Measurements from ENCODE around the gene TMEM239. TPM values are rescaled to one million over a fixed set of nuclear protein-coding genes. Genes with fewer than 3 reads are reported as not detected.

The TMEM239 gene
- total RNA-seq, 1 donor from 2014 or later = not detected

DNA sequence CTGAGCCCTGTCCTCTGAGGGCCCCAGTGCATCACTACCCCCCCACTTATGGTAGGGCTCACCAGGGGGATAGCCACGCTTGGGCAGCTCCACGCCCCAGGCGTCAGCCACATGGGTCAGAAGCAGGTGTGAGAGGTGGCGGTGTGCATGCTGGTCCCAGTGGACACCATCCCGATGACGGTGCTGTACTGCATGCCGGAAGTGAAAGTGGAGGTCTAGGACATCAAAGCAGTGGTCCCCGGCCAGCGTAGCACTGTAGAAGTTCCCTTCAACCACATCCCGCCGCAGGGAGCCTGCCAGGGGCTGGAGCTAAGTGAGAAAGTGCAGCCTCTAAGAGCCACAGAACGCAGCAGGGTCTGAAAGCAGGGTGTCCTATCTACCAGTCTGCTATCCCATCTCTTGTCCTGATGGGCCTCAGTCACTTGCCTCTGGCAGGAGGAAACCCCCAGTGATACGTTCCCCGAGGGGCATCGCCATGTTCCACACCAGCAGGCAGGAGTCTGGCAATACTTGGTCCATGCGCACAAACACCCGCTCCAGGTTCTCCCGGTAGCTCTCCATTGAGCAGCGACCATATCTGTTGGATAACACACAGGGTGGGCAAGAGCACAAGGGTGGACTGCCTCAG lies 22.1 kb downstream of the TMEM239 start:
- peaks cover 10% of the 10 kb centered on the region for H3K36me3 Mint-ChIP-seq (ENCODE audit: unreplicated experiment)
- peaks cover 6% of the 10 kb centered on the region for H3K27me3 Mint-ChIP-seq (ENCODE audit: unreplicated experiment)
- TF ChIP-seq, protein P1, sequence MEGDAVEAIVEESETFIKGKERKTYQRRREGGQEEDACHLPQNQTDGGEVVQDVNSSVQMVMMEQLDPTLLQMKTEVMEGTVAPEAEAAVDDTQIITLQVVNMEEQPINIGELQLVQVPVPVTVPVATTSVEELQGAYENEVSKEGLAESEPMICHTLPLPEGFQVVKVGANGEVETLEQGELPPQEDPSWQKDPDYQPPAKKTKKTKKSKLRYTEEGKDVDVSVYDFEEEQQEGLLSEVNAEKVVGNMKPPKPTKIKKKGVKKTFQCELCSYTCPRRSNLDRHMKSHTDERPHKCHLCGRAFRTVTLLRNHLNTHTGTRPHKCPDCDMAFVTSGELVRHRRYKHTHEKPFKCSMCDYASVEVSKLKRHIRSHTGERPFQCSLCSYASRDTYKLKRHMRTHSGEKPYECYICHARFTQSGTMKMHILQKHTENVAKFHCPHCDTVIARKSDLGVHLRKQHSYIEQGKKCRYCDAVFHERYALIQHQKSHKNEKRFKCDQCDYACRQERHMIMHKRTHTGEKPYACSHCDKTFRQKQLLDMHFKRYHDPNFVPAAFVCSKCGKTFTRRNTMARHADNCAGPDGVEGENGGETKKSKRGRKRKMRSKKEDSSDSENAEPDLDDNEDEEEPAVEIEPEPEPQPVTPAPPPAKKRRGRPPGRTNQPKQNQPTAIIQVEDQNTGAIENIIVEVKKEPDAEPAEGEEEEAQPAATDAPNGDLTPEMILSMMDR (IDR thresholded peaks at IDR 0.05; ENCODE audit: partially characterized antibody, unreplicated experiment) = no peak
- no peak for DNase-seq
- no peak overlapping the region for H3K27ac Mint-ChIP-seq (ENCODE audit: unreplicated experiment)
- H3K4me1 Mint-ChIP-seq (ENCODE audit: low read depth, unreplicated experiment) = peaks cover 4% of the 10 kb centered on the region
- H3K9me3 Mint-ChIP-seq (ENCODE audit: unreplicated experiment) = peaks cover 2% of the 10 kb centered on the region
- H3K4me3 Mint-ChIP-seq (ENCODE audit: unreplicated experiment) = no peak overlapping the region

DNA sequence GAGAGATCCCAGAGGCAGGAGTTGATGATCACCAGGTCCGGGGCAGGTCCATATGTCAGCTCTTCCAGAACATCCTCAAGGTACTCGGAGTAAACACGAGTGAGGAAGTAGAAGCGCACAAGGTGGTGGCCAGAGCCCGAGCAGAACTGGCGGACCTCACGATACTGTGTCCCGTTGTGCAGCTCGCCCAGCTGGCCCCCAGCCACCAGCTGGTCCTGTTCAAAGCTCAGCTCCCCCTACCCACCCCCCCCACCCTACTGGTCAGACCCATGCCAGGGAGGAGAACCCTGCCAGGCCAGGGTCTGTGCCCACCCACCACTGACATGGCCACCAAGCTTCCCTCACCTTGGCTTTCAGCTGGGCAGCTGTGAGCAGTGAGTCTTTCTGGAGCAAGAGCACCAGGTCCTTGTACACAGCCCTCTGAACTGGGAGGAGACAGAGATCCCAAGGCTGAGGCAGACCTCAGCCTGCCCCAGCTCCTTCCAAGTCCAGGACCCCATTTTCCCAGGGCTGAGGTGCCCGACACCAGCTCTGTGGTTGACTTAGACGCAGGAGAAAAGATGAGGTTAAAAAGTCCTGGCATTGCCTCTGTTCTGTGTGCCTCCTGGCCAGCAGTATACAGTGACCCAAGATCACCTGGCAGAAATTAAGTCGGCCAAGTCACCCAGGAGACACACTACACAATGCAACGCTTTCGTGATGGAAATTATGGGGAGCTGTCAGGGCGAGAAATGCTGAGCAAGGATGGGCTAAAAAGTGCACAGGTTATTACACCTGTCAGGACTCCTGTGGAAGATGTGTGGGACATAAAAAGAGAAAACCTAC lies 22.9 kb downstream of the TMEM239 start:
- Mint-ChIP-seq H3K27me3 (ENCODE audit: unreplicated experiment) (peaks cover 6% of the 10 kb centered on the region), H3K4me3 (ENCODE audit: unreplicated experiment) (peak overlapping the region; percentile 85), H3K27ac (ENCODE audit: unreplicated experiment) (no peak overlapping the region), H3K36me3 (ENCODE audit: unreplicated experiment) (peaks cover 10% of the 10 kb centered on the region), H3K9me3 (ENCODE audit: unreplicated experiment) (peaks cover 2% of the 10 kb centered on the region), H3K4me1 (ENCODE audit: low read depth, unreplicated experiment) (peaks cover 4% of the 10 kb centered on the region)
- TF ChIP-seq, protein P1 (IDR thresholded peaks at IDR 0.05; ENCODE audit: partially characterized antibody, unreplicated experiment) = no peak
- no peak for DNase-seq

DNA sequence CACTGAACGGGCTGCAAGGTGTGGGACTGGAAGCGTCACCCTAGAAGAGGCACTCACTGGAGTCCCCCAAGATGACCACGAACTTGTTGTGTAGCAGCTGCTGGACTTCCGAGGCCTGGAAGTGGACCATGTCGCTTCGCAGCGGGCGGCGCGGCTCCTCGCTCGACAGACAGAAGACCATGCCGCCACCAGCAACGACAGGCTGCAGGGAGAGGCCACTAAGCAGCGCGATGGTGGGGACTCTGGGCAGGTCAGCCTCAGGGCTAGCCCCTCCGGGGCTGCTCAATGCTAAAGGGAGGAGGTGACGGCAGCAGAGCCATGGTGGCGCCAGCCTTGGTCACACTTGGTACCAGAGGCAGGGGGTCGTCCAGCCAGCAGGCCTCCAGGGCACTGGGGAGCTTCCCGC lies 23.6 kb downstream of the TMEM239 start:
- Mint-ChIP-seq H3K27ac (ENCODE audit: unreplicated experiment) (no peak overlapping the region), H3K9me3 (ENCODE audit: unreplicated experiment) (peaks cover 2% of the 10 kb centered on the region), H3K36me3 (ENCODE audit: unreplicated experiment) (peaks cover 10% of the 10 kb centered on the region), H3K4me1 (ENCODE audit: low read depth, unreplicated experiment) (peaks cover 4% of the 10 kb centered on the region), H3K27me3 (ENCODE audit: unreplicated experiment) (peaks cover 6% of the 10 kb centered on the region), H3K4me3 (ENCODE audit: unreplicated experiment) (peak overlapping the region; percentile 85)
- TF ChIP-seq, protein P1 (IDR thresholded peaks at IDR 0.05; ENCODE audit: partially characterized antibody, unreplicated experiment) = no peak
- no peak for DNase-seq

DNA sequence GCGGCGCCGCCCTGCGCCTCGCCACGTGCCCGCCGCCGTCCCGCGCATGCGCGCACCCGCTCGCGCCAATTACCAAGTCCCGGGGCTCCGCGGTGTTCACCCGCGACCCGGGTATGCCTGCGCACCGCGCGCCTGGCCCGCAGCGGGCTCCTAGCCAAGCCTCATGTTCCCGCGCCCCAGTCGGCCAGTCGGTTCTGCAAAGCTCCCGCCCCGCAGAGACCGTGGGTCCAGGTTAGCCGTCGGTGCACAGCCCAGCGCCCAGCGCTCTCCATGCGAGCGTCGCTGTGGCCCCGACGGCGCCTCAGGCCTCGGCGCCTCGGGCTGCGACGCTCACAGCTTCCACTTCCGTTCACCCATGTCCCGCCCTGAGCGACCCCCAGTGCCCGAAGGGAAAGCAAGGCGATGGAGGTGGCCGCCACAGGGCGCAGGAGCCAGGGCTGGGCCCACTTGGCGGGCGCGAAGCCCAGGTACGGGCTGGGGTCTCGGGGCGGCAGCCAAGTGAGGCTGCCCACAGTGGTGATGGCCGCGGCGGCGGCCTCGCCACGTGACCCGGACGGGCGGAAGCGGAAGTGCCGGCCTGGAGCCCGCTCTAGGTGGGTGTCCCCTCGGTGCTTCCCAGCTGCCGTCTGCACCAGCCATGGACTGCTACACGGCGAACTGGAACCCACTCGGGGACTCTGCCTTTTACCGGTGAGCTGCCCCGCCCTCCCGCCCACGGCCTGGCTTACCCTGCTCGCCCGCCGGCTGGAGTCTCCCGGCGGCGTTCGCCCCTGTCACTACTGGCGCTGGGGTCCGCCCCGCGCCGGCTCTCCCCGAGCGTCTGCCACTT lies 24.2 kb downstream of the TMEM239 start, which contains the start of the genes PCED1A and VPS16:
TSS of gene PCED1A (minus strand) at position 518 of the 829 bp plus-strand sequence. CDS start 743 bp downstream, outside the sequence.
TSS of gene VPS16 (plus strand) at position 608 of the 829 bp plus-strand sequence. CDS start at position 638, 30 bp downstream.
- DNase-seq = peak; percentile 90
- peak within 1 kb of the TSS; percentile 93 for H3K4me3 Mint-ChIP-seq (ENCODE audit: unreplicated experiment)
- TF ChIP-seq, protein P1 (IDR thresholded peaks at IDR 0.05; ENCODE audit: partially characterized antibody, unreplicated experiment) = no peak
- H3K27ac Mint-ChIP-seq (ENCODE audit: unreplicated experiment) = peak within 1 kb of the TSS; percentile 48
- H3K36me3 Mint-ChIP-seq (ENCODE audit: unreplicated experiment) = peaks cover 7% of the 10 kb centered on the region
- H3K9me3 Mint-ChIP-seq (ENCODE audit: unreplicated experiment) = peaks cover 2% of the 10 kb centered on the region
- peaks cover 6% of the 10 kb centered on the region for H3K27me3 Mint-ChIP-seq (ENCODE audit: unreplicated experiment)
- H3K4me1 Mint-ChIP-seq (ENCODE audit: low read depth, unreplicated experiment) = peaks cover 4% of the 10 kb centered on the region

Data from glutamatergic neuron (in vitro differentiated cells).